ENCODE data around the gene LAMA3.

The LAMA3 gene

DNA sequence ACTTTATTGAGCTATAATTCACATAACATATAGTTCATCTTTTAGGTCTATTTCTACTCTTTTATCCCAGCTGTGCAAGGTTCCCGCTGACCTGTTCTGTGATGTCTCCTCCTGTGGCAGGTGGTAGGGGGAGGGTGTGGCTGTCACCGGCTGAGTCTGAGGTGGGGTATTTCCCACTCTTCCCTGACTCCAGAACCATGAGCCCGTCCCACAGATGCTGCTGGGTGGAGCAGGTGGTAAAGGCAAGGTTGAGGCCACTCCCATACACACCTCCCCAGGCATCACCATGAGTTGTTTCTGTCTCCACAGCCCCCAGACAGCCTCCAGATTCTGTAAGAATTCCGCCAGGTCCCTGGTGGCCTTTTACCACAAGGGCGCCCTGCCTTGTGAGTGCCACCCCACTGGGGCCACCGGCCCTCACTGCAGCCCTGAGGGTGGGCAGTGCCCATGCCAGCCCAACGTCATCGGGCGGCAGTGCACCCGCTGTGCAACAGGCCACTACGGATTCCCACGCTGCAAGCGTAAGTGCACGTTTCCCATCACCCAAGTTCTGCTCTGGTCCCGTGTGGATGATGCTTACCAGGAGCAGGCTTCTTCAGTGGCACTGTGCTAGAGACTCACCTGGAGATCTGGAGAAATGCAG, 156.9 kb downstream of the LAMA3 start:
- FAIRE-seq (no peak), DNase-seq (ENCODE audit: insufficient read length, low spot score) (no peak)
- no peak for TF ChIP-seq PAX5 (IDR thresholded peaks at IDR 0.05; ENCODE audit: insufficient read depth, low read length, severe bottlenecking)

DNA sequence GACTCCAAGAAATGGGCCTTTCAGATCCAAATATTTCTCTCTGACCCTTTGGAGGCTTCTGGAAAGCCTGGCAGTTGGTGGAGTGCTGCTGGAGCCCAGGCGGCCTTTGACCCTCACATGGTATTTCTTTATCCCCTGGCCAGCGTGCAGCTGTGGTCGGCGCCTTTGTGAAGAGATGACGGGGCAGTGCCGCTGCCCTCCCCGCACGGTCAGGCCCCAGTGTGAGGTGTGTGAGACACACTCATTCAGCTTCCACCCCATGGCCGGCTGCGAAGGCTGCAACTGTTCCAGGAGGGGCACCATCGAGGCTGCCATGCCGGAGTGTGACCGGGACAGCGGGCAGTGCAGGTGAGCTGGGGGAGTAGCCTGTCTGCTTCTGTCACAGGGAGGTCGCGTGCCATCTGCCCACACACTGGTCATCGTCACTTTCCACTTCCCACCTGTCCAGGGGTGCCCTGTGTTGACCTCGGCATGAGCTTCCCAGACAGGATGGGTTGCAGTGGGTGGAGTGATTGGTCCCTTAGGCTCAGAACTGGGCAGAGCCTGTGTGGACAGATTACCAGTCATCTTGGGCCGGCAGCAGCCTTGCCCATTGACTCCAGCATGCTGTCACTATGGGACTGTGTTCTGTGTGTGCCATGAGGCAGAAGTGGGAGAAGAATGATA, 158.2 kb downstream of the LAMA3 start:
- DNase-seq (ENCODE audit: insufficient read length, low spot score) (no peak), FAIRE-seq (no peak)
- TF ChIP-seq SPI1 (IDR thresholded peaks at IDR 0.05; ENCODE audit: low read depth, low read length) (no peak), POLR2A (IDR thresholded peaks at IDR 0.05; ENCODE audit: low read depth, low read length) (no peak), PAX5 (IDR thresholded peaks at IDR 0.05; ENCODE audit: insufficient read depth, low read length, severe bottlenecking) (no peak), POLR2AphosphoS5 (IDR thresholded peaks at IDR 0.05; ENCODE audit: low read depth, low read length) (no peak), POU2F2 (IDR thresholded peaks at IDR 0.05; ENCODE audit: low read depth, low read length) (no peak), TAF1 (IDR thresholded peaks at IDR 0.05; ENCODE audit: low read depth, low read length) (no peak)

DNA sequence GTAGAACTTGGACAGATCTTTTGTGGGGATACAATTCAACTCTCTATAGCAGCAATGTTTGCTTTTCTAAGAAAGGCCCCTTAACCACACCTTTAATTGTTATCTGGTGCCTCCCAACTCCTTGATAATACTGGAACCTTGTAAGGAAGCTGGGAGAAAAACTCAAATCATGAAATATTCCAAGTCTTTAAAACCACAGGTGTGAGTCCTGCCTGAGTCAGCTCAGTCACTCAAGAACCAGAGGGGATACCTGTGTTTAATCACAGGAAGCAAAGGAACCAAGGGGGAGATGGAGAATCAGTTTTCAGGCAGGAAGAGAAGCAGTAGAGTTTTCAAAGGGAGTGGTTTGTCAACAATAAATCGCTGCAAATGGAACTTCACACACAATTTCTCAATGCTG, 159.9 kb downstream of the LAMA3 start:
- no peak for FAIRE-seq
- DNase-seq (ENCODE audit: insufficient read length, low spot score) = no peak
- no peak for TF ChIP-seq POU2F2 (IDR thresholded peaks at IDR 0.05; ENCODE audit: low read depth, low read length)
- no peak for TF ChIP-seq POLR2A (IDR thresholded peaks at IDR 0.05; ENCODE audit: low read depth, low read length)
- no peak for TF ChIP-seq TAF1 (IDR thresholded peaks at IDR 0.05; ENCODE audit: low read depth, low read length)
- TF ChIP-seq PAX5 (IDR thresholded peaks at IDR 0.05; ENCODE audit: insufficient read depth, low read length, severe bottlenecking) = no peak
- TF ChIP-seq POLR2AphosphoS5 (IDR thresholded peaks at IDR 0.05; ENCODE audit: low read depth, low read length) = no peak
- TF ChIP-seq SPI1 (IDR thresholded peaks at IDR 0.05; ENCODE audit: low read depth, low read length) = no peak

GRCh38 chr18:23850215-23850614, 161.0 kb downstream of the LAMA3 start:
- FAIRE-seq = no peak
- no peak for DNase-seq (ENCODE audit: insufficient read length, low spot score)
- TF ChIP-seq POLR2AphosphoS5 (IDR thresholded peaks at IDR 0.05; ENCODE audit: low read depth, low read length) = no peak
- no peak for TF ChIP-seq POLR2A (IDR thresholded peaks at IDR 0.05; ENCODE audit: low read depth, low read length)
- no peak for TF ChIP-seq TAF1 (IDR thresholded peaks at IDR 0.05; ENCODE audit: low read depth, low read length)
- TF ChIP-seq PAX5 (IDR thresholded peaks at IDR 0.05; ENCODE audit: insufficient read depth, low read length, severe bottlenecking) = no peak
- TF ChIP-seq POU2F2 (IDR thresholded peaks at IDR 0.05; ENCODE audit: low read depth, low read length) = no peak
- no peak for TF ChIP-seq SPI1 (IDR thresholded peaks at IDR 0.05; ENCODE audit: low read depth, low read length)

DNA sequence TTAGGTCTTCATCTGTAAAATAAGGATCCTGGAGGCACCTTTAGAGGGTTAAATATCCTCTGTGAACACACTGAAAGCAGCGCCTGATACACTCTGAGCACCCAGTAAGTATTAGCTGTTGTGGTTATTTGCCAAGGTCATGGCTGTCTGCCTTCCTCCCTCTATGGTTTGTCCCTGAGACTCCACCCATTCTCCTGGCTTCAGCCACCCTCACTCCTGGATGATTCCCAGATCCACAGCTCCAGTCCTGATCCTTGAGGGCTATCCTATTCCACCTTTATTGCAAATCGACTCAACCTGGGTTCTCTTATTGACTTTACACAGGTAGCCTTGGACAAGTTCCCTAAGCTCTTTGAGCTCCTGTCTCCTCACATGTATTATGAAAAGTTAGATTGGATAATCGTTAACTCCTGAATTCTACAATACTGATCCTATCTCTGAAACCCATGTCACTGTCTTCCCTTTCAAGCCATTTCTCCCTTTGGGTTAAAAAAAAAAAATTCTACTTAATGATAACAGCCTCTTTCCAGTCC, 162.3 kb downstream of the LAMA3 start:
- TF ChIP-seq PAX5 (IDR thresholded peaks at IDR 0.05; ENCODE audit: insufficient read depth, low read length, severe bottlenecking) (no peak), TAF1 (IDR thresholded peaks at IDR 0.05; ENCODE audit: low read depth, low read length) (no peak), POU2F2 (IDR thresholded peaks at IDR 0.05; ENCODE audit: low read depth, low read length) (no peak), SPI1 (IDR thresholded peaks at IDR 0.05; ENCODE audit: low read depth, low read length) (no peak), POLR2AphosphoS5 (IDR thresholded peaks at IDR 0.05; ENCODE audit: low read depth, low read length) (no peak), POLR2A (IDR thresholded peaks at IDR 0.05; ENCODE audit: low read depth, low read length) (no peak)
- no peak for DNase-seq (ENCODE audit: insufficient read length, low spot score)
- FAIRE-seq = no peak

GRCh38 chr18:23852236-23853045, 163.2 kb downstream of the LAMA3 start:
- TF ChIP-seq POLR2A (IDR thresholded peaks at IDR 0.05; ENCODE audit: low read depth, low read length) = no peak
- no peak for TF ChIP-seq PAX5 (IDR thresholded peaks at IDR 0.05; ENCODE audit: insufficient read depth, low read length, severe bottlenecking)
- TF ChIP-seq SPI1 (IDR thresholded peaks at IDR 0.05; ENCODE audit: low read depth, low read length) = peak; percentile 89
- DNase-seq (ENCODE audit: insufficient read length, low spot score) (no peak), FAIRE-seq (peak; percentile 80)

GRCh38 chr18:23853448-23854195, 164.4 kb downstream of the LAMA3 start:
- FAIRE-seq = peak; percentile 66
- TF ChIP-seq POU2F2 (IDR thresholded peaks at IDR 0.05; ENCODE audit: low read depth, low read length) = no peak
- no peak for TF ChIP-seq TAF1 (IDR thresholded peaks at IDR 0.05; ENCODE audit: low read depth, low read length)
- TF ChIP-seq SPI1 (IDR thresholded peaks at IDR 0.05; ENCODE audit: low read depth, low read length) = no peak
- TF ChIP-seq POLR2A (IDR thresholded peaks at IDR 0.05; ENCODE audit: low read depth, low read length) = no peak
- no peak for TF ChIP-seq POLR2AphosphoS5 (IDR thresholded peaks at IDR 0.05; ENCODE audit: low read depth, low read length)
- TF ChIP-seq PAX5 (IDR thresholded peaks at IDR 0.05; ENCODE audit: insufficient read depth, low read length, severe bottlenecking) = no peak
- no peak for DNase-seq (ENCODE audit: insufficient read length, low spot score)

- TF ChIP-seq TAF1 (IDR thresholded peaks at IDR 0.05; ENCODE audit: low read depth, low read length) = no peak
- no peak for TF ChIP-seq POLR2A (IDR thresholded peaks at IDR 0.05; ENCODE audit: low read depth, low read length)
- TF ChIP-seq PAX5 (IDR thresholded peaks at IDR 0.05; ENCODE audit: insufficient read depth, low read length, severe bottlenecking) = no peak
- no peak for TF ChIP-seq POLR2AphosphoS5 (IDR thresholded peaks at IDR 0.05; ENCODE audit: low read depth, low read length)
- TF ChIP-seq SPI1 (IDR thresholded peaks at IDR 0.05; ENCODE audit: low read depth, low read length) = no peak
- no peak for TF ChIP-seq POU2F2 (IDR thresholded peaks at IDR 0.05; ENCODE audit: low read depth, low read length)
- FAIRE-seq = no peak
- DNase-seq (ENCODE audit: insufficient read length, low spot score) = no peak
These were observed 166.5 kb downstream of the LAMA3 start for GRCh38 chr18:23855721-23856120.

Measured in GM12891 (cell line).